Stimulated activated CD4-positive, alpha-beta T cell treated with anti-CD3 and anti-CD28 coated beads, TNF-alpha, amount 100 ng/mL, for 1 hour (primary cell): ENCODE results near the gene HPCA.

Source experiments
- DNase-seq, 3 donors: peaks; one replicate each; pipeline ENCODE4 v3.0.0-alpha.2; 2020; ENCODE audit warnings: low read depth in 3 of 3, low spot score in 1 of 3

Gene HPCA

DNA sequence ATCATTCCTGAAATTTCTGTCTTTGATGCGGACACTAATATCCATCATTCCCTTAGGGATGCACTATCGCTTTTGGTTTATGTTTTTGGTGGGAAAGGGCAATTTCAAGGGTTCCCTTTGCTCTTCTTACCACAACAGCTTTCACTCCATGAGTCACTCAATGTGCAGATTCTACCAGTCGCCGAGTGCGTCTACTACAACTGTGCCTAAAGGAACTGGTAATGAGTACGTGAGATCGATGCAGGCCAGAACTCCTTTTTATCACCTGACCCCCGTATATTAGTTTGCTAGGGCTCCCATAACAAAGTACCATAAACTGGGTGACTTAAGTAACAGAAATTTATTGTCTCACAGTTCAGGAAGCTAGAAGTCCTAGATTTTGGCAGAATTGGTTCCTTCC, 42.4 kb downstream of the HPCA start:
- no peak for DNase-seq

DNA sequence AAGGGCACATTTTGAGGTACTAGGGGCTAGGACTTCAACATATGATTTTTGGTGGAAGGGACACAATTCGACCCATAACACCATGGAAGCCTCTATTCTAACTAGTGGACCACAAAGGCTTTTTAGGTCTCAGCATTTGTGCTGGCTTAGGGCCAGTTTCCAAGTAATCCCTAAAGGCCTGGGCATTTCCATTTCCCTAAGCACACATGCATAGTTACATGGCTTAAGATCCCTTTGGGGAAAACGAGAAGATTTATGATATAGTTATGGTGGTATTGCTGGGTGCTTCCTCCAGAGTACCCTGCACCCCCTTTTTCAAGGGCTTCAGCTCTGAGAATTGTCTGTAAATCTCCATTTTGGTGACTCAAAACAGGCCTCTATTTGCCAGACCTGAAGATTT, 43.1 kb downstream of the HPCA start:
- DNase-seq, result no peak

DNA sequence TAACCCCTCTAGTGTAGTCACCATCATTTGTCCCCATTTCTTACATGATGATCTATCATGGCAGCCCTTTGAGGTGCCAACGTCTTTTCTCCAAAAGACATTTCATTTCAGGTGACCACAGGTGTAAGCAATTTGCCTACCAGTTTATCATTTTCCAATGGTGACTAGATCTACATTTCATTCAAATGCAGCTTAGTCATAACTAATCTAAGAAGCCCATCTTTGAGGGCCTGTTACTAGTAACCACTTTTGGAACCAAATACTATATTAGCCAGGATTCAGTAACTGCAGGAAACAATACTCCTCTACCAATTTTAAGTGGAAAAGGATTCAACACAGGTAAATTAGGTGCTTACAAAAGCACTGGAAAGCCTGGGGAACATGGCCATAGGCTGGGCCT, 45.5 kb downstream of the HPCA start:
- DNase-seq, result no peak

DNA sequence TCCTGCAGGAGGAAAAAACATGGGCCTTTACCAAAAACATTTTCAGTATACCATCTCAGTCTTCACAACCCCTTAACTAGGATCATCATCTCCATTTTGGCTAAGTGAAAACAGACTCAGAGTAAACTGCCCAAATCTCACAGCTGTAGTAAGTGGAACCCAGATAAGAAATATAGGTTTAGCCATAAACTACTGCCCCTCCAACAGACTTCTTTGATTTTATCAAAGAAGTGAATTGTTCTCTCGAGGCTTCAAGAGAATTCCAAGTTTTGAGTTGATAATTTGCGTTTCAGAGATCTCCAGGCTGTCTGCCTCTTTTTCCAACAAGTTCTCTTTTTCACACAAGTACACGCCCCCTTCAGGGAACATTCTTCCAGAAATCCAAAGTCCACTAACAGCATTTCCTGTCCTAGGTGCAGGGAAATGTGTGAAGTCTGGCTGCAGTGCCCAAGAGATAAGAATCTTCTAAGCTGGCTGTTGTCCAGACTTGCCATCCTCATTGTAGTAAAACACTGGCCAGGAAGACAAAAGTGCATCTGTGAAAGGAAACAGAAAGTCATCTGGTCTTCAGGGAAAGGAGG, 47.5 kb downstream of the HPCA start:
- DNase-seq, result no peak

DNA sequence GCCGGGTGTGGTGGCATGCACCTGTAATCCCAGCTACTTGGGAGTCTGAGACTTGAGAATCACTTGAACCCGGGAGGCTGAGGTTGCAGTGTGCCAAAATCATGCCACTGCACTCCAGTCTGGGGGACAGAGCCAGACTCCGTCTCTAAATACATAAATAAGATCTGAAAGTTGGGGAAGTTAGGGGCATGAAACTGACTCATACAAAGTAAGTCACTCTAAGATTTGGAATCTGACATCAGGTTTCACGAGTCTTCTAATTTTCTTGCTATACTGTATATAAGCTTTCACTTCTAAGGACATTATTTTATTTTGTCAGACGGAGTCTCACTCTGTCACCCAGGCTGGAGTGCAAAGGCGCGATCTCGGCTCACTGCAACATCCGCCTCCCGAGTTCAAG, 48.2 kb downstream of the HPCA start:
- DNase-seq, result no peak

DNA sequence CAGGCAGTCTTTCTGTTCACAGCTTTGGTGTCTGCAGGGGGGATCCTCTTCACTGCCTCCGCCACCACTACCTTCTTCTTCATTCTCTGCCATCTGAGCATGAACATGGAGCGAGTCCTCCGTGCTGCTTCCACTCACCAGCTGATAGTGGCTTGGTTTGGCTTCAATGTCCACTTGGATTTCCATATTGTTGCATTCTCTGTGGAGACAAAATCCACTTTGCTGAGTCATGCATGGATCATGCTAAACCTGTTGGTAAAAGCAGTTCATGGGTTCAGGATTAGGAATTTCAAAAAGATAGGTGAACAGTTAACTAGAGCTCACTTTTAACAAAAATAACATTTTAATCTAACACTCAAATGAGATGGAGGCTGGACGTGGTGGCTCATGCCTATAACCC, 50.8 kb downstream of the HPCA start:
- DNase-seq, result no peak

DNA sequence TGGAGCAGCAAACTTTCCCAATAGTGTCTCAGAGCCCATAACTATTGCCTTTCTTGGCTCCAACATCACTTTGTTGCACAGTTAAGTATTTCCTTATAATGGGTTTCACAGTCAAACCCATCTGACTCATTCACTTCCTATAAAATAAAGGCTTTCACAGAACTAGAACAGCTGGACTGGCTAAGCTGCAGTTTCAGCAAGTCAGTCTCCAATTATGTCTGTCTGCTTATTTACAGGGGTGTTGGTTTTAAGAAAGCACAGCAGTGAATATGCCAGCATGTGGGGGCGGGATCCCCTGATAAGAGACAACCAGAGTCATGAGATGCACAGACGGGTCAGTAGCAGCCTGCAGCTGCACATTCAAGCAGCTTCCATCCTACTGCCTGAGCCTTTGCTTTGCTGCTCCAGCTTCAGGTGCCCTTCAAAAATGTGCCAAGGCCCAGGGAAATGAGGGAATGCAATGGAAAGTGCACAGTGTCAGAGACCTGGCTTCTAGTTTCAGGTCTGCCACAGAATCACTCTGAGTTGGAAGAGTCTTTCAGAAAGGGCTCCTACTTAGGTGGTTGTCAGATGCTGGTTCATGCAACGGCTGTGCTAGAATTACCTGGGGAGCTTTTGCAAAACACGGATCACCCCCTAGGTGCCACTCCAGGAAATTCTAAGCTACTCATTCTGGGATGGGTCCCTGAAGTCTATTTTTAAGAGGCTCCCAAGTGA, 53.5 kb downstream of the HPCA start:
- DNase-seq, result no peak

DNA sequence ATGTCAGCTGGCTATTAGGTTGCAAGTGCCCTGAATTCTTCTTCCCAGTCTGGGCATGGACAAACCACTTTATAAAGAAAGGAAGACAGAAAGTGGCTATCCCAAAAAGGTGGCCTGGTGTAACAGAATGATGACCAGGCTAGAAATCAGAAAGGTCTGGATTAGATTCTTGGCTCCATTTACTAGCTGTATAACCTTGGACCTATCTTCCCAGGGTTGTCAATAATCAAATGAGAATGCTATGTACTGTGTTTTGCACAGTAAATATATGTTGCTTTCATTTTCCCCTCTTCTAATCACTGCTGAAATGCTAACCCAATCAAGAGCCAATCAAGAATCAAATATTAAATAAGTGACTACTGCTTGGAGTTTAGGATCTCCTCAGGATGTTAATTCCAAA, 57.9 kb downstream of the HPCA start:
- no peak for DNase-seq
